IMR-90 (cell line): Measurements from ENCODE around the gene CHCT1.

Experiments
- CTCF ChIP-seq: conservative IDR thresholded peaks from 2 replicates; pipeline ENCODE4 v1.5.1; 2012; ENCODE audit warnings: mild to moderate bottlenecking, low read depth, low read length, improper control_type of control experiment
- NFE2L2 ChIP-seq: fragments of 150-350 bp; IDR thresholded peaks from 2 replicates; pipeline ENCODE4 v1.6.1; 2016; ENCODE audit warnings: low read depth, mild to moderate bottlenecking, low read length

GRCh38 chr17:60472449-60472848 is 50.2 kb downstream of the CHCT1 start:
- TF ChIP-seq NFE2L2 (no peak), CTCF (no peak)
